GM23248 (cell line): Measurements from ENCODE around the gene ZNF536.

Experiments
- EZH2 ChIP-seq: fragments of 200-600 bp; sonication (generic); IDR thresholded peaks from 2 replicates; pipeline ENCODE4 v1.6.1; 2018; ENCODE audit warnings: antibody characterized with exemption, mild to moderate bottlenecking; ENCODE audit not compliant: insufficient read depth, poor library complexity, severe bottlenecking
- EZH2phosphoT487 ChIP-seq: fragments of 200-600 bp; sonication (generic); IDR thresholded peaks from 2 replicates; pipeline ENCODE4 v1.6.1; 2018; ENCODE audit warnings: antibody characterized with exemption, moderate library complexity, mild to moderate bottlenecking, low read depth; ENCODE audit not compliant: insufficient read depth

DNA sequence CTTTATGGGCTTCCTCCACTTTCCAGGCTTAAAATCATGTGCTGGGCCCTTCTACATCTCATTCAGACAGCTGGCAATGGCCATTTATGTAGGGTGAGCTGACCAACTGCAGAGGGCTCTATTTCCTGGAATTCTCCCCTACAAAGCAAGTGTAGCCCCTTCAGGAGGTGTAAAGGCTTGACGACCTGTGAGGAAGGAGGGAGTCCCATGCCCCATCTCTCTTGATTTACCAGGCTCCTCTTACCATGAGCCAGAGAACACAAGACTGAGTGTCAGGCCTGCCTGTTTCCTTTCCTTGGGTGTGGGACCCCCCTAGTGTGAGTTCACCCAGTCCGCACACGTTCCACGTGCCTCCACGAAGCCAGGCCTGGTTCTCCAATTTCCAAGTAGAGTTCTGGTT, 16.6 kb downstream of the ZNF536 start:
- TF ChIP-seq EZH2 = no peak
- TF ChIP-seq EZH2phosphoT487 = no peak
